ENCODE data around the gene DHDH.
A peak's percentile ranks its signal among the peaks of the same experiment; 100 is the strongest.

Gene DHDH

GRCh38 chr19:48992581-48993174 is 59.2 kb downstream of the DHDH start:
- no peak for DNase-seq (ENCODE audit: low read depth in 2 of 2)

- peak; percentile 99 for DNase-seq (ENCODE audit: low read depth in 2 of 2)
Observed at GRCh38 chr19:48993175-48994034, 59.9 kb downstream of the DHDH start, which contains the start of the genes GYS1 and RUVBL2. GYS1 (minus strand) TSS chr19:48993309; CDS start chr19:48993112, 197 bp downstream. RUVBL2 (plus strand) TSS chr19:48993887; CDS start chr19:48993912, 25 bp downstream.

GRCh38 chr19:48994035-48994386 is 60.5 kb downstream of the DHDH start:
- DNase-seq (ENCODE audit: low read depth in 2 of 2) = no peak

Data from stimulated activated CD4-positive, alpha-beta T cell treated with anti-CD3 and anti-CD28 coated beads, Interleukin-12 subunit alpha, Interleukin-12 subunit beta, amount 100 ng/mL, for 24 hours (primary cell).